ENCODE results near the gene ANKRD1. TPM values are rescaled to one million over a fixed set of nuclear protein-coding genes. Genes with fewer than 3 reads are reported as not detected.
A peak's percentile ranks its signal among the peaks of the same experiment; 100 is the strongest.

Gene ANKRD1
- total and polyA plus RNA-seq, 2 of the 8 experiments (the other 6 are each of a cell fraction or from before 2014, with no cell fraction given) = 0.03 TPM; not detected in 1

DNA sequence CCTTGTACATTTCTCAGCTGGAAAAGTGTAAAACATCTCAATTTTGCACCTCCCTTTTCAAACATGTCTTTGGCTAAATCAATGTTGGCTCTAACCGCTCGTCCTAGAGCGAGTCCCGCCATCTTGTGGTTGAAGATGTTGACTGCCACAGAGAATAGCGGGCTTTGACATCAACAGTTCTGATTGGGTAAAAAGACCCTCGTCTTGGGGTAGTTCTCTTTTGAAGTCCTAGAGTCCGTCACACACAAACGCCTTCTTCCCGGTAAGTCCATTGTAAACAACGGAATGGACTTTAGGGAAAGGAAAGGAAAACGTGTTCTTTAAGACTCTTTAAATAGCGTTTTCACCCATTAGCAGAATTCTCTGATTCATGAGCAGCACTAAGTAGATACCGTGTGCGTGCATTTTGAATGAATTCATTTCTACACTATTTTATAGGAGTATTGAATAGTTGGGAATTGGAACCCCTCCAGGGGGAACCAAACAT is 49.6 kb downstream of the ANKRD1 start:
- no peak overlapping the region for H3K14ac ChIP-seq (ENCODE audit: insufficient read length)
- 2% methylated on average over 14 of the region's 14 CpGs; no CpG with 5 or more reads in 1 of the 2 experiments for WGBS, 2 experiments (ENCODE audit: extremely low coverage in 1 of 2, insufficient coverage in 1 of 2, insufficient read length in 1 of 2, insufficient replicate concordance in 2 of 2, low coverage in 1 of 2, low lambda C conversion rate in 2 of 2, missing lambda C conversion rate in 1 of 2)
- H2BK15ac ChIP-seq (ENCODE audit: low read length) = no peak overlapping the region
- TF ChIP-seq NRF1 (IDR thresholded peaks at IDR 0.05; ENCODE audit: low read depth, low read length) (no peak), CBX8 (IDR thresholded peaks at IDR 0.05; ENCODE audit: borderline replicate concordance, low read depth, low read length) (no peak), SP4 (IDR thresholded peaks at IDR 0.05; ENCODE audit: low read length) (0 out of 2 replicates have a peak, but pooled peaks have one; percentile 47), TCF12 (IDR thresholded peaks at IDR 0.05; ENCODE audit: low read depth, low read length) (no peak), ZNF274 (IDR thresholded peaks at IDR 0.05; ENCODE audit: borderline replicate concordance, extremely low read depth, low read length) (no peak), CHD2 (IDR thresholded peaks at IDR 0.05; ENCODE audit: low read length) (no peak), MAFK (IDR thresholded peaks at IDR 0.05; ENCODE audit: low read depth, low read length) (no peak), SIX5 (IDR thresholded peaks at IDR 0.05; ENCODE audit: low read depth, low read length) (no peak), KDM1A (IDR thresholded peaks at IDR 0.05; ENCODE audit: borderline replicate concordance, low read length) (no peak), BACH1 (IDR thresholded peaks at IDR 0.05; ENCODE audit: low read length) (no peak), ASH2L (IDR thresholded peaks at IDR 0.05; ENCODE audit: low read length) (peak; percentile 32)
- TF ChIP-seq, protein P1, sequence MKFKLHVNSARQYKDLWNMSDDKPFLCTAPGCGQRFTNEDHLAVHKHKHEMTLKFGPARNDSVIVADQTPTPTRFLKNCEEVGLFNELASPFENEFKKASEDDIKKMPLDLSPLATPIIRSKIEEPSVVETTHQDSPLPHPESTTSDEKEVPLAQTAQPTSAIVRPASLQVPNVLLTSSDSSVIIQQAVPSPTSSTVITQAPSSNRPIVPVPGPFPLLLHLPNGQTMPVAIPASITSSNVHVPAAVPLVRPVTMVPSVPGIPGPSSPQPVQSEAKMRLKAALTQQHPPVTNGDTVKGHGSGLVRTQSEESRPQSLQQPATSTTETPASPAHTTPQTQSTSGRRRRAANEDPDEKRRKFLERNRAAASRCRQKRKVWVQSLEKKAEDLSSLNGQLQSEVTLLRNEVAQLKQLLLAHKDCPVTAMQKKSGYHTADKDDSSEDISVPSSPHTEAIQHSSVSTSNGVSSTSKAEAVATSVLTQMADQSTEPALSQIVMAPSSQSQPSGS (IDR thresholded peaks at IDR 0.05; ENCODE audit: low read length) = peak; percentile 72; the same call in 1 of the 2 replicates

More for the DNA sequence above, 49.6 kb downstream of the ANKRD1 start:
- DNase-seq (ENCODE audit: low read depth in 1 of 2, low spot score in 2 of 2) = peak in 1 of 2 experiments; percentile 57
- H2BK12ac ChIP-seq (ENCODE audit: low read depth, low read length) = no peak overlapping the region
- no peaks in the 10 kb centered on the region for H4K20me1 ChIP-seq (replicated peaks in 1 of 2; ENCODE audit: control insufficient read depth in 1 of 2, insufficient read depth in 2 of 2, low read length in 2 of 2)
- no peak overlapping the region for H3K4ac ChIP-seq (replicated peaks; ENCODE audit: insufficient read length, low read depth, low read length)
- POLR2A ChIA-PET (ENCODE audit: partially characterized antibody) = interaction anchor here (0.7 to 2.1 kb wide), 9 partner anchors 8 to 1087 kb away, joined by 3 to 6 read pairs (median 3); partner anchors contain the start of gene HTR7
- no peaks in the 10 kb centered on the region for H3K79me1 ChIP-seq (ENCODE audit: low read depth, low read length)
- H3K36me3 ChIP-seq (ENCODE audit: control insufficient read depth in 2 of 4, insufficient read depth in 4 of 4, low read length in 3 of 4) = peaks cover 2 to 13% (median 6%) of the 10 kb centered on the region in 4 experiments; a peak in 6 of 8 replicates
- H3K18ac ChIP-seq (ENCODE audit: extremely low read depth, low read length) = no peak overlapping the region
- H3K23me2 ChIP-seq (ENCODE audit: low read depth, low read length) = peaks cover 6% of the 10 kb centered on the region; the same call in 1 of the 2 replicates
- peaks cover 0 to 5% (median 2%) of the 10 kb centered on the region in 4 experiments; a peak in 4 of 7 replicates for H3K4me1 ChIP-seq (replicated peaks in 1 of 4; ENCODE audit: control insufficient read depth in 3 of 4, insufficient read depth in 4 of 4, low read length in 3 of 4)
- peak overlapping the region; percentile 90 to 99 (median 96); a peak in 7 of 8 replicates for H3K4me3 ChIP-seq (ENCODE audit: extremely low read depth in 1 of 4, insufficient read depth in 2 of 4, low read depth in 3 of 4, low read length in 4 of 4)
- no peak overlapping the region for H2BK120ac ChIP-seq (replicated peaks; ENCODE audit: low read depth, low read length)
- no peak overlapping the region for H2BK20ac ChIP-seq (ENCODE audit: low read length)
- H4K8ac ChIP-seq (ENCODE audit: extremely low read depth, insufficient read depth, low read length) = no peak overlapping the region
- H3K4me2 ChIP-seq (ENCODE audit: insufficient read depth in 1 of 2, low read depth in 2 of 2, low read length in 2 of 2) = peak overlapping the region; percentile 88 to 95
- no peaks in the 10 kb centered on the region for H3K27me3 ChIP-seq (replicated peaks in 1 of 4; ENCODE audit: control insufficient read depth in 3 of 4, extremely low read depth in 1 of 4, insufficient read depth in 3 of 4, low read length in 3 of 4)
- H2AFZ ChIP-seq (ENCODE audit: low read length) = peak overlapping the region; percentile 98
- no peak overlapping the region for H2BK5ac ChIP-seq (ENCODE audit: low read depth, low read length)
- CTCF ChIA-PET (ENCODE audit: partially characterized antibody) = interaction anchor here (0.7 to 3.2 kb wide), 17 partner anchors 8 to 379 kb away, joined by 3 to 20 read pairs (median 3); no protein-coding TSS in a partner anchor
- H3K9ac ChIP-seq (replicated peaks in 1 of 4; ENCODE audit: extremely low read depth in 1 of 4, low read depth in 3 of 4, low read length in 3 of 4) = peak overlapping the region in 2 of 4 experiments; percentile 95 to 96; a peak in 2 of 7 replicates
- no peak overlapping the region for H4K5ac ChIP-seq (ENCODE audit: insufficient read length, low read depth, low read length)
- H3K56ac ChIP-seq (replicated peaks; ENCODE audit: insufficient read length, low read depth, low read length) = no peak overlapping the region
- peaks cover 4 to 10% of the 10 kb centered on the region in 2 experiments; a peak in 2 of 4 replicates for H3K9me3 ChIP-seq (ENCODE audit: insufficient read depth in 2 of 2, low read depth in 1 of 2, low read length in 1 of 2)
- no peak overlapping the region for H2AK5ac ChIP-seq (ENCODE audit: low read depth, low read length)
- H4K91ac ChIP-seq (replicated peaks; ENCODE audit: insufficient read length, low read length) = no peak overlapping the region
- peaks cover 9 to 30% of the 10 kb centered on the region in 2 experiments for H3K79me2 ChIP-seq (ENCODE audit: control insufficient read depth in 1 of 2, insufficient read depth in 2 of 2, low read length in 2 of 2)
- H3K27ac ChIP-seq (ENCODE audit: low read depth, low read length) = 0 out of 2 replicates have a peak overlapping the region, but pooled peaks have one; percentile 3
- FAIRE-seq = peak; percentile 96
- no peak overlapping the region for H3K23ac ChIP-seq (ENCODE audit: insufficient read length)
